Endothelial cell of umbilical vein (primary cell): ENCODE measurements around the gene ARF1. TPM values are rescaled to one million over a fixed set of nuclear protein-coding genes. Genes with fewer than 3 reads are reported as not detected.

Experiments
- BruUV-seq: library from RNA; stranded (reverse); fragments of 400-500 nt; replicated peaks from 2 replicates; lab custom pipeline; 2021; lab: Mats Ljungman, UMichigan
- CTCF ChIA-PET: fragments of 300-600, 350-600 bp; sonication (Branson Sonifier 250); formaldehyde crosslinking; loops from one replicate; lab custom pipeline; 2021; ENCODE audit warnings: antibody characterized with exemption, inconsistent platforms; lab: Charles Lee
- POLR2A ChIA-PET: fragments of 300-600, 350-600 bp; sonication (Branson Sonifier 250); formaldehyde crosslinking; loops from one replicate; lab custom pipeline; 2021; ENCODE audit warnings: antibody characterized with exemption, inconsistent platforms; lab: Charles Lee
- DNase-seq: peaks from one replicate; pipeline ENCODE4 v3.0.0-alpha.2; 2011; ENCODE audit warnings: low read depth, low spot score
- FAIRE-seq: peaks from 2 replicates; lab custom pipeline; 2011; peaks lifted over from hg19 to GRCh38; lab: Jason Lieb, UNC
- H2AFZ ChIP-seq: 2 replicates; pipeline ENCODE4 v1.6.0; 2012; ENCODE audit warnings: low read depth, low read length, control low read depth, inconsistent platforms
- H3K27ac ChIP-seq: 2 replicates; pipeline ENCODE4 v1.5.1; 2011; ENCODE audit warnings: low read depth, mild to moderate bottlenecking, control low read depth, low read length, moderate library complexity; ENCODE audit not compliant: insufficient read depth
- H3K27me3 ChIP-seq, 2 experiments: 2 replicates each; pipeline versions ENCODE4 v1.6.0 to v1.6.1; 2011; ENCODE audit warnings: low read length in 2 of 2, mixed read lengths in 1 of 2; ENCODE audit not compliant: control insufficient read depth in 2 of 2, insufficient read depth in 2 of 2
- H3K36me3 ChIP-seq, 2 experiments: 2 replicates in 1 of 2; 3 replicates in 1 of 2; pipeline ENCODE4 v1.5.1; 2011; ENCODE audit warnings: low read length in 2 of 2, mild to moderate bottlenecking in 1 of 2, moderate library complexity in 1 of 2; ENCODE audit not compliant: control insufficient read depth in 2 of 2, insufficient read depth in 2 of 2; ENCODE audit errors: extremely low read depth in 1 of 2
- H3K4me1 ChIP-seq: 3 replicates; pipeline ENCODE4 v1.5.1; 2011; ENCODE audit warnings: mild to moderate bottlenecking, low read length; ENCODE audit not compliant: control insufficient read depth, insufficient read depth; ENCODE audit errors: extremely low read depth
- H3K4me2 ChIP-seq: 2 replicates; pipeline ENCODE4 v1.6.1; 2011; ENCODE audit warnings: low read length, control low read depth, mixed read lengths; ENCODE audit not compliant: insufficient read depth
- H3K4me3 ChIP-seq, 3 experiments: fragments of 200-600 bp in 1 of 3; sonication (generic), shearing (Covaris generic) in 1 of 3; replicated peaks in 1 of 3; 2 replicates each; pipeline ENCODE4 v1.5.1; 2011 to 2016; ENCODE audit warnings: control low read depth in 3 of 3, low read length in 3 of 3, mild to moderate bottlenecking in 2 of 3, inconsistent platforms in 1 of 3, low read depth in 1 of 3, moderate library complexity in 1 of 3; ENCODE audit not compliant: insufficient read depth in 1 of 3
- H3K79me2 ChIP-seq: 2 replicates; pipeline ENCODE4 v1.6.0; 2012; ENCODE audit warnings: low read length, inconsistent platforms; ENCODE audit not compliant: control insufficient read depth, insufficient read depth
- H3K9ac ChIP-seq: replicated peaks from 2 replicates; pipeline ENCODE3; 2011; ENCODE audit warnings: low read length, control low read depth; ENCODE audit not compliant: insufficient read depth; ENCODE audit errors: extremely low read depth
- H3K9me1 ChIP-seq: replicated peaks from 3 replicates; pipeline ENCODE4 v1.6.0; 2011; ENCODE audit warnings: mild to moderate bottlenecking, low read length; ENCODE audit not compliant: control insufficient read depth, insufficient read depth; ENCODE audit errors: extremely low read depth
- H3K9me3 ChIP-seq: replicated peaks from 2 replicates; pipeline ENCODE4 v1.5.1; 2012; ENCODE audit warnings: low read length, inconsistent platforms; ENCODE audit not compliant: control insufficient read depth, insufficient read depth
- H4K20me1 ChIP-seq: replicated peaks from 2 replicates; pipeline ENCODE3; 2011; ENCODE audit warnings: mild to moderate bottlenecking, low read length; ENCODE audit not compliant: control insufficient read depth, insufficient read depth; ENCODE audit errors: extremely low read depth
- EZH2 ChIP-seq: IDR thresholded peaks from 2 replicates; pipeline ENCODE4 v1.6.1; 2012; ENCODE audit warnings: borderline replicate concordance, low read depth, mild to moderate bottlenecking, moderate library complexity, low read length, inconsistent platforms; ENCODE audit not compliant: severe bottlenecking
- FOS ChIP-seq: IDR thresholded peaks from 2 replicates; pipeline ENCODE4 v1.6.1; 2011; ENCODE audit warnings: mild to moderate bottlenecking, low read length, moderate library complexity, borderline replicate concordance; ENCODE audit not compliant: insufficient read depth
- GATA2 ChIP-seq: IDR thresholded peaks from 2 replicates; pipeline ENCODE4 v1.7.0; 2011; ENCODE audit warnings: low read depth, mild to moderate bottlenecking, moderate library complexity, mixed read lengths, low read length; ENCODE audit not compliant: insufficient read length, insufficient read depth
- JUN ChIP-seq: IDR thresholded peaks from 2 replicates; pipeline ENCODE4 v1.6.1; 2011; ENCODE audit warnings: borderline replicate concordance, low read depth; ENCODE audit not compliant: insufficient read length, insufficient read depth
- MYC ChIP-seq: IDR thresholded peaks from one replicate; pipeline ENCODE4 v1.6.1; 2011; ENCODE audit warnings: mild to moderate bottlenecking, low read depth, low read length
- POLR2A ChIP-seq: IDR thresholded peaks from 2 replicates; pipeline ENCODE4 v1.6.1; 2012; ENCODE audit warnings: low read depth, mild to moderate bottlenecking, control low read depth, low read length
- POLR2AphosphoS5 ChIP-seq: IDR thresholded peaks from 2 replicates; pipeline ENCODE4 v1.6.1; 2012; ENCODE audit warnings: low read depth, mild to moderate bottlenecking, control low read depth, low read length, moderate library complexity; ENCODE audit not compliant: insufficient read depth
- dilution Hi-C: fragments of 300-500 bp; cut with MboI; formaldehyde crosslinking; loops from one replicate; pipeline ENCODE4 v1.15.0; 2019; ENCODE audit warnings: low sequenced_read_pairs; ENCODE audit not compliant: extremely low pct_ligation_motif_present
- intact Hi-C: fragments of 100-400 bp; cut with micrococcal nuclease; formaldehyde crosslinking; loops from one replicate; pipeline ENCODE4 v1.10.0; 2022
- polyA plus RNA-seq, 4 experiments: library from polyadenylated mRNA; depleted of rRNA in 3 of 4; stranded (reverse) in 3 of 4; unstranded in 1 of 4; fragments of >200 nt; gene quantifications; 2 replicates each; pipeline versions ENCODE4 v1.2.1 to v1.2.3, GENCODE V29; 2011 to 2012; ENCODE audit warnings: missing spikeins in 1 of 4
- total RNA-seq: library from RNA; stranded (reverse); gene quantifications from 2 replicates; pipeline ENCODE4 v1.2.3, GENCODE V29; 2021
- TF ChIP-seq, protein P1 (sequence below), 2 donors: IDR thresholded peaks; 1 replicate in 1 of 2; 2 replicates in 1 of 2; pipeline ENCODE4 v1.5.1; 2011; ENCODE audit warnings: low read length in 2 of 2, mild to moderate bottlenecking in 2 of 2, moderate library complexity in 2 of 2, control low read depth in 1 of 2, inconsistent platforms in 1 of 2, low read depth in 1 of 2; ENCODE audit not compliant: insufficient read depth in 1 of 2; ENCODE audit errors: extremely low read depth in 1 of 2

Gene ARF1
- total and polyA plus RNA-seq, 2 donors (not counting 3 experiments of a cell fraction or from before 2014, with no cell fraction given), result 499 to 844 TPM

GRCh38 chr1:228100822-228101613, 18.5 kb downstream of the ARF1 start:
- no peak for FAIRE-seq
- DNase-seq, result no peak
- Histone ChIP-seq H4K20me1 (no peaks in the 10 kb centered on the region), H3K79me2 (peaks cover 44% of the 10 kb centered on the region), H3K36me3 (peaks cover 10 to 34% of the 10 kb centered on the region in 2 experiments), H3K27me3 (no peaks in the 10 kb centered on the region), H3K9me1 (no peaks in the 10 kb centered on the region), H3K4me3 (no peak overlapping the region), H3K9me3 (no peaks in the 10 kb centered on the region), H3K27ac (no peak overlapping the region), H3K9ac (no peak overlapping the region), H2AFZ (no peak overlapping the region), H3K4me2 (no peak overlapping the region), H3K4me1 (peaks cover 10% of the 10 kb centered on the region)
- CTCF ChIA-PET, result interaction anchor here (1.0 to 1.1 kb wide), 2 partner anchors 11 to 102 kb away, joined by 3 to 8 read pairs; no protein-coding TSS in a partner anchor
- TF ChIP-seq, protein P1, sequence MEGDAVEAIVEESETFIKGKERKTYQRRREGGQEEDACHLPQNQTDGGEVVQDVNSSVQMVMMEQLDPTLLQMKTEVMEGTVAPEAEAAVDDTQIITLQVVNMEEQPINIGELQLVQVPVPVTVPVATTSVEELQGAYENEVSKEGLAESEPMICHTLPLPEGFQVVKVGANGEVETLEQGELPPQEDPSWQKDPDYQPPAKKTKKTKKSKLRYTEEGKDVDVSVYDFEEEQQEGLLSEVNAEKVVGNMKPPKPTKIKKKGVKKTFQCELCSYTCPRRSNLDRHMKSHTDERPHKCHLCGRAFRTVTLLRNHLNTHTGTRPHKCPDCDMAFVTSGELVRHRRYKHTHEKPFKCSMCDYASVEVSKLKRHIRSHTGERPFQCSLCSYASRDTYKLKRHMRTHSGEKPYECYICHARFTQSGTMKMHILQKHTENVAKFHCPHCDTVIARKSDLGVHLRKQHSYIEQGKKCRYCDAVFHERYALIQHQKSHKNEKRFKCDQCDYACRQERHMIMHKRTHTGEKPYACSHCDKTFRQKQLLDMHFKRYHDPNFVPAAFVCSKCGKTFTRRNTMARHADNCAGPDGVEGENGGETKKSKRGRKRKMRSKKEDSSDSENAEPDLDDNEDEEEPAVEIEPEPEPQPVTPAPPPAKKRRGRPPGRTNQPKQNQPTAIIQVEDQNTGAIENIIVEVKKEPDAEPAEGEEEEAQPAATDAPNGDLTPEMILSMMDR (IDR thresholded peaks at IDR 0.05; ENCODE audit: extremely low read depth in 1 of 2, insufficient read depth in 1 of 2, low read depth in 1 of 2, low read length in 2 of 2), result no peak
- no peak for TF ChIP-seq GATA2
- peak; percentile 35 for TF ChIP-seq POLR2AphosphoS5
- intact Hi-C loops (no loop called here), dilution Hi-C loops (no loop called here)
- BruUV-seq, result TSS peak; percentile 68
- POLR2A ChIA-PET, result no interaction called here

DNA sequence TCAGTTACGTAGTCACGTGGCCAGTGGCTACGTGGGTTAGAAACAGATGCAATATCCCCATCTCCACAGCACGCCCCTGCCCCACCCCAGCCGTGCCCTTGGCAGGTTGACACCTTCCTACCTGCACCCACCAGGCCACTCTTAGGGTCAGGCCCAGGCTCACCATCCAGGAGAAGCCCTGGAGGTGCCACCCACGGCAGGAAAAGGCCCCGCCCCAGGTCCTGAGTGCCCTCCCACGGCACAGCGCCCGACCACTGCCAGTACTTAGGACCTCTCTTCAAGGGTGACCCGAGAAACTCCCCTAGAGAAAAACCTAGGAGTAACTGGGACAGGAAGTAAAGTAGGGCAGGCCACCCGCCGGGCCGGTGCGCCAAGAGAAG, 19.1 kb downstream of the ARF1 start:
- H3K9ac ChIP-seq, result no peak overlapping the region
- TF ChIP-seq EZH2, result no peak
- no peak for TF ChIP-seq POLR2AphosphoS5
- TF ChIP-seq FOS, result no peak
- no peak for TF ChIP-seq MYC
- TF ChIP-seq GATA2, result no peak
- TF ChIP-seq JUN, result no peak
- no peak for TF ChIP-seq POLR2A
- FAIRE-seq (no peak), DNase-seq (no peak)
- no peaks in the 10 kb centered on the region for H3K9me1 ChIP-seq
- ChIA-PET POLR2A (no interaction called here), CTCF (interaction anchor here (0.7 to 1.1 kb wide), 6 partner anchors 9 to 102 kb away, joined by 3 to 12 read pairs (median 7); no protein-coding TSS in a partner anchor)
- intact Hi-C loops (no loop called here), dilution Hi-C loops (no loop called here)
- H3K4me3 ChIP-seq, result peak overlapping the region; percentile 45 to 53 (median 53)
- BruUV-seq, result no TSS peak
- H3K27ac ChIP-seq, result no peak overlapping the region
- H3K9me3 ChIP-seq, result no peaks in the 10 kb centered on the region
- peaks cover 10 to 36% of the 10 kb centered on the region in 2 experiments for H3K36me3 ChIP-seq
- H2AFZ ChIP-seq, result no peak overlapping the region
- H3K4me2 ChIP-seq, result peak overlapping the region; percentile 69
- peaks cover 38% of the 10 kb centered on the region for H3K79me2 ChIP-seq
- H4K20me1 ChIP-seq, result no peaks in the 10 kb centered on the region
- H3K27me3 ChIP-seq, result no peaks in the 10 kb centered on the region
- peaks cover 10% of the 10 kb centered on the region for H3K4me1 ChIP-seq
